NK-92 treated with Interleukin-12 subunit alpha and Interleukin-12 subunit beta, amount 100 ng/mL, for 24 hours (cell line): ENCODE results near the gene RUNX1.

Source experiments
- DNase-seq: peaks from one replicate; lab custom pipeline; 2025; lab: John Stamatoyannopoulos, UW

The RUNX1 gene

GRCh38 chr21:35059742-35060141, 10.6 kb upstream of the RUNX1 start:
- no peak for DNase-seq

- no peak for DNase-seq
Observed at GRCh38 chr21:35058058-35058457, 9.0 kb upstream of the RUNX1 start.

- peak; percentile 46 for DNase-seq
Observed at GRCh38 chr21:35057428-35057827, 8.3 kb upstream of the RUNX1 start.

GRCh38 chr21:35053356-35054096, 4.4 kb upstream of the RUNX1 start:
- no peak for DNase-seq

- no peak for DNase-seq
Observed at GRCh38 chr21:35052801-35053200, 3.7 kb upstream of the RUNX1 start.

GRCh38 chr21:35051287-35051818, 2.3 kb upstream of the RUNX1 start:
- DNase-seq, result peak; percentile 92

GRCh38 chr21:35050348-35051286, 1.5 kb upstream of the RUNX1 start:
- DNase-seq, result peak; percentile 59

GRCh38 chr21:35048183-35048601, 910 bp downstream of the RUNX1 start:
- peak; percentile 47 for DNase-seq

- no peak for DNase-seq
Observed at GRCh38 chr21:35046880-35047229, 2.2 kb downstream of the RUNX1 start.

GRCh38 chr21:35046263-35046624, 2.9 kb downstream of the RUNX1 start:
- peak; percentile 45 for DNase-seq

- DNase-seq, result no peak
Observed at GRCh38 chr21:35045542-35046262, 3.4 kb downstream of the RUNX1 start.

- no peak for DNase-seq
Observed at GRCh38 chr21:35044770-35045541, 4.1 kb downstream of the RUNX1 start.

GRCh38 chr21:35044128-35044527, 5.0 kb downstream of the RUNX1 start:
- no peak for DNase-seq

GRCh38 chr21:35043549-35043948, 5.6 kb downstream of the RUNX1 start:
- DNase-seq, result no peak

GRCh38 chr21:35042836-35043235, 6.3 kb downstream of the RUNX1 start:
- peak; percentile 29 for DNase-seq

- DNase-seq, result no peak
Observed at GRCh38 chr21:35041881-35042280, 7.2 kb downstream of the RUNX1 start.

- no peak for DNase-seq
Observed at GRCh38 chr21:35041122-35041521, 8.0 kb downstream of the RUNX1 start.

GRCh38 chr21:35039595-35040289, 9.4 kb downstream of the RUNX1 start:
- no peak for DNase-seq

GRCh38 chr21:35038772-35039319, 10.3 kb downstream of the RUNX1 start:
- no peak for DNase-seq

- no peak for DNase-seq
Observed at GRCh38 chr21:35037384-35037765, 11.7 kb downstream of the RUNX1 start.
